Measurements from ENCODE around the gene MIDN. TPM values are rescaled to one million over a fixed set of nuclear protein-coding genes. Genes with fewer than 3 reads are reported as not detected.
"Not testable (repeated sequence)": the region's sequence is repeated elsewhere in the genome, so short reads cannot be mapped to it uniquely, and the experiment has no call there.

The MIDN gene
- total RNA-seq, 1 donor from 2014 or later = 325 TPM

- H3K9me3 Mint-ChIP-seq (ENCODE audit: unreplicated experiment) = peaks cover 3% of the 10 kb centered on the region
- H3K27me3 Mint-ChIP-seq (ENCODE audit: unreplicated experiment) = peaks cover 6% of the 10 kb centered on the region
- H3K4me1 Mint-ChIP-seq (ENCODE audit: low read depth, unreplicated experiment) = peaks cover 7% of the 10 kb centered on the region
- no peaks in the 10 kb centered on the region for H3K36me3 Mint-ChIP-seq (ENCODE audit: unreplicated experiment)
- no peak for DNase-seq
- no peak overlapping the region for H3K4me3 Mint-ChIP-seq (ENCODE audit: unreplicated experiment)
- TF ChIP-seq, protein P1, sequence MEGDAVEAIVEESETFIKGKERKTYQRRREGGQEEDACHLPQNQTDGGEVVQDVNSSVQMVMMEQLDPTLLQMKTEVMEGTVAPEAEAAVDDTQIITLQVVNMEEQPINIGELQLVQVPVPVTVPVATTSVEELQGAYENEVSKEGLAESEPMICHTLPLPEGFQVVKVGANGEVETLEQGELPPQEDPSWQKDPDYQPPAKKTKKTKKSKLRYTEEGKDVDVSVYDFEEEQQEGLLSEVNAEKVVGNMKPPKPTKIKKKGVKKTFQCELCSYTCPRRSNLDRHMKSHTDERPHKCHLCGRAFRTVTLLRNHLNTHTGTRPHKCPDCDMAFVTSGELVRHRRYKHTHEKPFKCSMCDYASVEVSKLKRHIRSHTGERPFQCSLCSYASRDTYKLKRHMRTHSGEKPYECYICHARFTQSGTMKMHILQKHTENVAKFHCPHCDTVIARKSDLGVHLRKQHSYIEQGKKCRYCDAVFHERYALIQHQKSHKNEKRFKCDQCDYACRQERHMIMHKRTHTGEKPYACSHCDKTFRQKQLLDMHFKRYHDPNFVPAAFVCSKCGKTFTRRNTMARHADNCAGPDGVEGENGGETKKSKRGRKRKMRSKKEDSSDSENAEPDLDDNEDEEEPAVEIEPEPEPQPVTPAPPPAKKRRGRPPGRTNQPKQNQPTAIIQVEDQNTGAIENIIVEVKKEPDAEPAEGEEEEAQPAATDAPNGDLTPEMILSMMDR (IDR thresholded peaks at IDR 0.05; ENCODE audit: partially characterized antibody, unreplicated experiment) = no peak
- no peak overlapping the region for H3K27ac Mint-ChIP-seq (ENCODE audit: unreplicated experiment)
Measured at GRCh38 chr19:1245494-1246264, 2.7 kb upstream of the MIDN start.

- H3K27ac Mint-ChIP-seq (ENCODE audit: unreplicated experiment) = peak overlapping the region; percentile 59
- not testable (repeated sequence) for H3K4me1 Mint-ChIP-seq (ENCODE audit: low read depth, unreplicated experiment); H3K9me3 Mint-ChIP-seq (ENCODE audit: unreplicated experiment); H3K4me3 Mint-ChIP-seq (ENCODE audit: unreplicated experiment); H3K36me3 Mint-ChIP-seq (ENCODE audit: unreplicated experiment); DNase-seq; H3K27me3 Mint-ChIP-seq (ENCODE audit: unreplicated experiment)
Measured at GRCh38 chr19:1246265-1247087, 1.9 kb upstream of the MIDN start.

- H3K4me1 Mint-ChIP-seq (ENCODE audit: low read depth, unreplicated experiment) = peaks cover 4% of the 10 kb centered on the region
- peaks cover 2% of the 10 kb centered on the region for H3K27me3 Mint-ChIP-seq (ENCODE audit: unreplicated experiment)
- H3K4me3 Mint-ChIP-seq (ENCODE audit: unreplicated experiment) = no peak overlapping the region
- H3K36me3 Mint-ChIP-seq (ENCODE audit: unreplicated experiment) = no peaks in the 10 kb centered on the region
- peak overlapping the region; percentile 38 for H3K27ac Mint-ChIP-seq (ENCODE audit: unreplicated experiment)
- peaks cover 5% of the 10 kb centered on the region for H3K9me3 Mint-ChIP-seq (ENCODE audit: unreplicated experiment)
- no peak for DNase-seq
- TF ChIP-seq, protein P1 (IDR thresholded peaks at IDR 0.05; ENCODE audit: partially characterized antibody, unreplicated experiment) = no peak
Measured at GRCh38 chr19:1247748-1248138, 640 bp upstream of the MIDN start.

- peak overlapping the region; percentile 84 for H3K27ac Mint-ChIP-seq (ENCODE audit: unreplicated experiment)
- peaks cover 4% of the 10 kb centered on the region for H3K4me1 Mint-ChIP-seq (ENCODE audit: low read depth, unreplicated experiment)
- peak; percentile 88 for DNase-seq
- H3K27me3 Mint-ChIP-seq (ENCODE audit: unreplicated experiment) = peaks cover 2% of the 10 kb centered on the region
- TF ChIP-seq, protein P1 (IDR thresholded peaks at IDR 0.05; ENCODE audit: partially characterized antibody, unreplicated experiment) = peak; percentile 76
- peak overlapping the region; percentile 84 for H3K4me3 Mint-ChIP-seq (ENCODE audit: unreplicated experiment)
- peaks cover 7% of the 10 kb centered on the region for H3K9me3 Mint-ChIP-seq (ENCODE audit: unreplicated experiment)
- no peaks in the 10 kb centered on the region for H3K36me3 Mint-ChIP-seq (ENCODE audit: unreplicated experiment)
Measured at GRCh38 chr19:1248786-1249297, 459 bp downstream of the MIDN start.

DNA sequence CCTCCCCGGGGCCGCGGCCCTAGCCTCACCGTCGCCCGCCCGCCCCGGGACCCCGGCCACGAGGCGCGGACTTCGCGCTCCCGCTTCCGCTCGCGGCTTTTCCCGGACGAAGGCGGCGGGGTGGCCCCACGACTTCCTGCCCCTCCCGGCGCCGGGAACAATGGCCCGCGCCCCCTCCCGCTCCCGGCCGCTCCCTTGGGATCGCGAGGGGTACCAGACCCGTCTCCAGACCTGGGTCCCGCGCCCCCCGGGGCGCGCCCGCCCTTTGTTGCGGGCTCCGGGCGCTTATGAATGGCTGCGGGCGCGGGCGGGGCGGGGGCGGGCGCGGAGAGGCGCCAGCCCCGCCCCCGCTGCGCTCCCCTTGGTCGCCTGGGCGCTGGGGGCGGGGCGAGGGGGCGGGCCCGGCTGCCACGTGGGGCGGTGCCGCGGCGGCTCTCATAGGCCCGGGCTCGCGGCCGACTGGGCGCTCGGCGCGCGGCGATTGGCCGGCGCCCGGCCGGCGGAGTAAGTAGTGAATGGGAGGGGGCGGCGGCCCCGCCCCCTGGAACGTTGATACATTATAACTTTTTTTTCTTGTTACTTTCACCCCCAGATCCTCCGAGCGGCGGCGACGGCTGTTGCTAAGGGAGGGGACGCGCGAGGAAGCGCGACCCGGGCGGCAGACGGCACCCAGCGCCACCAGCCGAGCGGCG lies 1.1 kb downstream of the MIDN start:
- no peaks in the 10 kb centered on the region for H3K36me3 Mint-ChIP-seq (ENCODE audit: unreplicated experiment)
- TF ChIP-seq, protein P1 (IDR thresholded peaks at IDR 0.05; ENCODE audit: partially characterized antibody, unreplicated experiment) = no peak
- peaks cover 8% of the 10 kb centered on the region for H3K9me3 Mint-ChIP-seq (ENCODE audit: unreplicated experiment)
- peak; percentile 97 for DNase-seq
- H3K4me3 Mint-ChIP-seq (ENCODE audit: unreplicated experiment) = peak overlapping the region; percentile 87
- peaks cover 4% of the 10 kb centered on the region for H3K4me1 Mint-ChIP-seq (ENCODE audit: low read depth, unreplicated experiment)
- H3K27me3 Mint-ChIP-seq (ENCODE audit: unreplicated experiment) = peaks cover 3% of the 10 kb centered on the region
- peak overlapping the region; percentile 88 for H3K27ac Mint-ChIP-seq (ENCODE audit: unreplicated experiment)
